ENCODE measurements around the gene GRB10.

GRCh38 chr7:50745835-50746234 lies 36.9 kb downstream of the GRB10 start:
- TF ChIP-seq CTCF (IDR thresholded peaks at IDR 0.05 in 4 of 5, conservative IDR thresholded peaks at IDR 0.05 in 1 of 5): no peak
- TF ChIP-seq POLR2A (IDR thresholded peaks at IDR 0.05): no peak
